HFFc6 (cell line): ENCODE results near the gene OPN1MW3. TPM values are rescaled to one million over a fixed set of nuclear protein-coding genes. Genes with fewer than 3 reads are reported as not detected.

Source experiments
- DNase-seq: peaks from one replicate; pipeline ENCODE4 v3.0.0-alpha.2; 2018
- H3K27ac Mint-ChIP-seq: 2 replicates; pipeline ENCODE4 v1.8.0; 2020; ENCODE audit warnings: mild to moderate bottlenecking, mixed read lengths
- H3K27me3 Mint-ChIP-seq: 2 replicates; pipeline ENCODE4 v1.8.0; 2021; ENCODE audit warnings: mild to moderate bottlenecking, moderate library complexity, mixed read lengths; ENCODE audit not compliant: insufficient read depth
- H3K36me3 Mint-ChIP-seq: 2 replicates; pipeline ENCODE4 v1.8.0; 2021; ENCODE audit warnings: low read depth, mixed read lengths
- H3K4me1 Mint-ChIP-seq: 2 replicates; pipeline ENCODE4 v1.8.0; 2020; ENCODE audit warnings: low read depth, mixed read lengths
- H3K4me3 Mint-ChIP-seq: 2 replicates; pipeline ENCODE4 v1.8.0; 2020; ENCODE audit warnings: mild to moderate bottlenecking, moderate library complexity, mixed read lengths
- H3K9me3 Mint-ChIP-seq: 2 replicates; pipeline ENCODE4 v1.8.0; 2020; ENCODE audit warnings: mild to moderate bottlenecking, mixed read lengths
- total RNA-seq, 6 experiments: library from RNA; stranded (reverse); fragmentation: NEBNext Ultra II Directional; extraction: Animal tissue kit (Norgen Biotek cat#: 25700); gene quantifications; 2 replicates in 1 of 6; 3 replicates in 5 of 6; pipeline ENCODE4 v1.2.3, GENCODE V29; 2021
- TF ChIP-seq, protein P1 (sequence below): fragments of 200-600 bp; sonication (generic); IDR thresholded peaks from 2 replicates; pipeline ENCODE4 v1.5.0; 2021; ENCODE audit warnings: antibody characterized with exemption, mild to moderate bottlenecking

Gene OPN1MW3
- total RNA-seq, 6 experiments from 2014 or later: not detected

DNA sequence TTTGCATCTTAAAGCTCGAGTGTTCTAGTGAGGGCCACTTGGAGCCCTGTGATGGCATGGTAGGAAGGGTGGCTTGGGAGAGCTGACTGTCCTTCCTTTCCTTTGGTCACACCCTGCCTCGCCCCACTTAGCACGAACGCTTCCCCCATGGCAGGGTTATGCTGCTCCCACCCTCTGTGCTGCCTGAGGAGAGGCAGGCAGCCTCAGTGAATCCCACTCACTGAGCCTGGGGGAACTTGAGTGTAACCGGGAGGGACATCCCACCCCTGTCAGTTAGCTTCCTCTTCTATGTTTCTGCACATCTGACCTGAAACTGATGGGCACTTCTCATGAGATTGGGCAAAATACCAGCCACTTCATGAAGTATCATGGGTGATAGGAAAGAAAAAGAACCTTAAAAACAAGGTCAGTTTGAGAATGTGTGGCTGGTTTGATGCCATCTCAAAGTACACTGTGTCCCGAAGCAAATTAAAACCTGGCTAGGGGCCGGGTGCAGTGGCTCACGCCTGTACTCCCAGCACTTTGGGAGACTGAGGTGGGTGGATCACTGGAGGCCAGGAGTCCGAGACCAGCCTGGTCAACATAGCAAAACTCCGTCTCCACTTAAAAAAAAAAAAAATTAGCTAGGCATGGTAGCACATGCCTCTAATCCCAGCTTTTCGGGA lies 48.3 kb downstream of the OPN1MW3 start:
- no peaks in the 10 kb centered on the region for H3K36me3 Mint-ChIP-seq
- TF ChIP-seq, protein P1, sequence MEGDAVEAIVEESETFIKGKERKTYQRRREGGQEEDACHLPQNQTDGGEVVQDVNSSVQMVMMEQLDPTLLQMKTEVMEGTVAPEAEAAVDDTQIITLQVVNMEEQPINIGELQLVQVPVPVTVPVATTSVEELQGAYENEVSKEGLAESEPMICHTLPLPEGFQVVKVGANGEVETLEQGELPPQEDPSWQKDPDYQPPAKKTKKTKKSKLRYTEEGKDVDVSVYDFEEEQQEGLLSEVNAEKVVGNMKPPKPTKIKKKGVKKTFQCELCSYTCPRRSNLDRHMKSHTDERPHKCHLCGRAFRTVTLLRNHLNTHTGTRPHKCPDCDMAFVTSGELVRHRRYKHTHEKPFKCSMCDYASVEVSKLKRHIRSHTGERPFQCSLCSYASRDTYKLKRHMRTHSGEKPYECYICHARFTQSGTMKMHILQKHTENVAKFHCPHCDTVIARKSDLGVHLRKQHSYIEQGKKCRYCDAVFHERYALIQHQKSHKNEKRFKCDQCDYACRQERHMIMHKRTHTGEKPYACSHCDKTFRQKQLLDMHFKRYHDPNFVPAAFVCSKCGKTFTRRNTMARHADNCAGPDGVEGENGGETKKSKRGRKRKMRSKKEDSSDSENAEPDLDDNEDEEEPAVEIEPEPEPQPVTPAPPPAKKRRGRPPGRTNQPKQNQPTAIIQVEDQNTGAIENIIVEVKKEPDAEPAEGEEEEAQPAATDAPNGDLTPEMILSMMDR: no peak
- no peak overlapping the region for H3K4me3 Mint-ChIP-seq
- H3K27ac Mint-ChIP-seq: no peak overlapping the region
- DNase-seq: no peak
- H3K9me3 Mint-ChIP-seq: no peaks in the 10 kb centered on the region
- H3K4me1 Mint-ChIP-seq: no peaks in the 10 kb centered on the region
- H3K27me3 Mint-ChIP-seq: peaks cover 7% of the 10 kb centered on the region

DNA sequence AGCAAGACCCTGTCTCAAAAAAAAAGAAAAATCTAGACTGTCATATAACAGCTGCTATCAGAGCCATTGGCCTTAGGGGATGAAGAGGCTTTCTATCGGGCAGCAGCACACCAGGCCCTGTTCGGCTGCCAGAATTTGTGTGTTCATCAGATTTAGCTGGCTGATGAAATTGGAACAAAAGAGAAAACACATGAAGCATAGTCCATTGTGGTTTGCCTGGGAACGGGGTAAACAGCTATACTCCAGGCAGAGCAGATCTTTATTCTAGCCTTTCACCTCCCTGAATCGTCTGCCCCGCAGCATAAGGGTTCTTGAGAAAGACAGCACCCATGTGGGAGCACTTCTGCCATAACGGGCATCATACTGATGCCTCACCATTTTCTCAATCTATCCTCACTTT lies 49.8 kb downstream of the OPN1MW3 start:
- no peaks in the 10 kb centered on the region for H3K4me1 Mint-ChIP-seq
- no peaks in the 10 kb centered on the region for H3K9me3 Mint-ChIP-seq
- TF ChIP-seq, protein P1: no peak
- peaks cover 11% of the 10 kb centered on the region for H3K27me3 Mint-ChIP-seq
- no peak overlapping the region for H3K4me3 Mint-ChIP-seq
- H3K27ac Mint-ChIP-seq: no peak overlapping the region
- DNase-seq: no peak
- no peaks in the 10 kb centered on the region for H3K36me3 Mint-ChIP-seq

DNA sequence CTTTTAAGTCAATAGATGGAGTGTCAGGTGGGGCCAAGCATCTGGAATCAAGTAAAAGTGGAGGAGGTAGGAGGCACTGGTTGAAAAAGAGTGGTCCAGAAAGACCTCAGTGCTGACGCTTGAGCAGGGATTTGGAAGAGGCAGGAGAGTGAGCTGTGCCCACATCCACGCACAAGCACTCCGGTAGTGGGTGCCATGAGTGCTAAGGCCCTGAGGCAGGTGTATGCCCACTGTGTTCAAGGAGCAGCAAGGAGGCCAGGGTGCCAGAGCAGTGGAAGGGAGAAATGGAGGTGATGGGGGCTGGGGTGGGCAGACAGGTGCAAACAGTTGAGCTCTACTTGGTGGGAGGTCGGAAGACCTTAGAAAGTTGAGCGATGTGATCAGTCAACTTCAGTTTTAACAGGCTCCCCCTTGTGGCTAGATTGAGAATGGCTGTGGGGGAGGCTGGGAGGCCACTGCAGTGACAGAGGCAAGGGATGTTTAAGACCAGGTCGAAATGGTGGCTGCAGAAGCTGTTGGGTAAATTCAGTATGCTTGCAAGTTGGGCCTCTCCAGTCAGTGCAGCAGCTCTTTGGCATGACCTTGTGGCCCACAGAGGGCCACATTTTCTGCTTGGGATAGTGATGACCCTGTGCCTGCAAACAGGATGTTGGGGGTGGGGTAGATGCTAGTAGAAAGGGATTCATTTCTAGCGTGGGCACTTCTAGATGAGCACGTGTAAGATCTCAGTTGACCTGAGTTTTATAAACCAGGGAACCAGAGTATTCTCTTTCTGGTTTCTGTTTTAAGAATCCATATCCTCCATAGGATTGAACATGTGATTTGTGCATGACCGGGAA lies 50.9 kb downstream of the OPN1MW3 start:
- Mint-ChIP-seq H3K4me1 (no peaks in the 10 kb centered on the region), H3K9me3 (no peaks in the 10 kb centered on the region), H3K4me3 (no peak overlapping the region), H3K27me3 (peaks cover 11% of the 10 kb centered on the region), H3K27ac (no peak overlapping the region), H3K36me3 (no peaks in the 10 kb centered on the region)
- TF ChIP-seq, protein P1: peak; percentile 78
- peak; percentile 28 for DNase-seq

DNA sequence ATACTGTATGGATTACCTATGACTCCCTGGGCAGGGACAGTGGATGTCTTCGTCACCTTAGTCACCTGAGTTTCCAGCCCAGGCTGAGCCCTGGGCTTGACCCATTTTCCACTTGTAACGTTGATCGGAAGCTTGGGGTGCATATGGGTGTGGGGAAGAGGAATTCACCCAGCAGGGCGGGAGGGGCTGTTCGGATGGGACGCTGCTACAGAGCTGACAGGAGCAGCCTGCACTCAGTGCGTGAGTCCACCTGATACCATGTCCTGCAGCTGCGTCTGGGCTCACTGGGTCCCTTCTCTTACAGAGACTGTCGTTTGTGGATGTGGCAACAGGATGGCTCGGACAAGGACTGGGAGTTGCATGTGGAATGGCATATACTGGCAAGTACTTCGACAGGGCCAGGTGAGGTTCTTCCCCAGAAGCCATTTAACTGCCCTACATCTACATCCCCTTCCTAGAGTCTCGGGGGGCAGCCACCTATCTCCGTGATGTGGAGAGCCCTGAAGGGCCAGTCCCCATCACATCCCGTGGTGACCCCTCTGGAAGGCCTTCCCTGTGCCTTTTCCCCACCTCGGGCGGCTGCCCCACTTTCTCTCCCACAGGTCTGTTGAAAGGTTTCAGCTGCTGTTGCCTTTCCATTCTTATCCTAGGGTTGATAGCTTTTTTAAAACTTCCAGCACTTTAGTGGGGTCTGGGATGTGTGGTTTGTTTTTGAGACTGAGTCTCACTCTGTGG lies 51.8 kb downstream of the OPN1MW3 start:
- H3K4me3 Mint-ChIP-seq: no peak overlapping the region
- peaks cover 3% of the 10 kb centered on the region; the same call in 1 of the 2 replicates for H3K4me1 Mint-ChIP-seq
- TF ChIP-seq, protein P1: no peak
- DNase-seq: no peak
- H3K27ac Mint-ChIP-seq: no peak overlapping the region
- no peaks in the 10 kb centered on the region for H3K9me3 Mint-ChIP-seq
- peaks cover 8% of the 10 kb centered on the region for H3K27me3 Mint-ChIP-seq
- no peaks in the 10 kb centered on the region for H3K36me3 Mint-ChIP-seq

DNA sequence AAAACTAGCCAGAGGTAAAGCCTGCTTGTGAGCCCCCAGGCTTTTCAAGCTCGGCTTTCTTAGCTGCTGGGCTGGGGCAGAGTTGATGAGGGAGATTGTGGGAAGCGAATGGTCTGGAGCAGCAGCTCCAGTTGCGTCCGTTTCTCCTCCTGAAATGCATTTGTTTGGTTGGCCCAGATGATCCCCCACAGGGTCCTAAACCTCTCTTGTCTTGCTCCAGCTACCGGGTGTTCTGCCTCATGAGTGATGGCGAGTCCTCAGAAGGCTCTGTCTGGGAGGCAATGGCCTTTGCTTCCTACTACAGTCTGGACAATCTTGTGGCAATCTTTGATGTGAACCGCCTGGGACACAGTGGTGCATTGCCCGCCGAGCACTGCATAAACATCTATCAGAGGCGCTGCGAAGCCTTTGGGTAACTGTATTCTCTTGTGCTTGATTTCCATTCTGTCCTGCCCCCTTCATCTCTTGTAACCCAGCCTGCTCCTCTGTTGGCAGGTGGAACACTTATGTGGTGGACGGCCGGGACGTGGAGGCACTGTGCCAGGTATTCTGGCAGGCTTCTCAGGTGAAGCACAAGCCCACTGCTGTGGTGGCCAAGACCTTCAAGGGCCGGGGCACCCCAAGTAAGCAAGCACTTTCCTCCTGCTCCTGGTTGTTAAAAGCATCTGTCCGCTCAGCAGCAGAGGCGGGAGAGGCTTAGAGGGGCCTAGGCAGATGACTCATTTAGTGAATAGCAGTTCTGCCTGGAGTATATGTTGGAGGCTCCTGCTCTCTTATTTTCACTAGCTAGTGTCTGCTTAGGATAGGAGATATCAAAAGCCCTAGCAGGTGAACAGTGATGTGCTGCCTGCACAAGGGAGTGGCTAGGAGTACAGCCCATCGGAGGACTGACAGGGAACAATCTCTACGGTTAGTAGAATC lies 53.5 kb downstream of the OPN1MW3 start:
- Mint-ChIP-seq H3K36me3 (no peaks in the 10 kb centered on the region), H3K9me3 (no peaks in the 10 kb centered on the region), H3K27me3 (peaks cover 8% of the 10 kb centered on the region), H3K4me1 (peaks cover 9% of the 10 kb centered on the region; the same call in 1 of the 2 replicates), H3K4me3 (no peak overlapping the region), H3K27ac (no peak overlapping the region)
- no peak for DNase-seq
- TF ChIP-seq, protein P1: no peak
